HepG2 (cell line): ENCODE data around the gene ZNF33A. TPM values are rescaled to one million over a fixed set of nuclear protein-coding genes. Genes with fewer than 3 reads are reported as not detected.

ENCODE experiments used
- ADNP ChIP-seq: sonication (generic); formaldehyde crosslinking; IDR thresholded peaks from 2 replicates; pipeline ENCODE4 v1.4.0; 2020; ENCODE audit warnings: missing genetic modification reagents
- ATF3 ChIP-seq: sonication (generic); formaldehyde crosslinking; IDR thresholded peaks from 2 replicates; pipeline ENCODE4 v1.4.0; 2020; ENCODE audit warnings: missing genetic modification reagents
- BRD4 ChIP-seq: sonication (generic); formaldehyde crosslinking; IDR thresholded peaks from 2 replicates; pipeline ENCODE4 v1.4.0; 2020; ENCODE audit warnings: missing genetic modification reagents
- DMAP1 ChIP-seq: IDR thresholded peaks from 2 replicates; pipeline ENCODE4 v1.6.1; 2016
- HMG20A ChIP-seq: IDR thresholded peaks from 2 replicates; pipeline ENCODE4 v1.6.1; 2016; ENCODE audit warnings: borderline replicate concordance
- JUN ChIP-seq: sonication (generic); formaldehyde crosslinking; IDR thresholded peaks from 2 replicates; pipeline ENCODE4 v1.4.0; 2020; ENCODE audit warnings: mild to moderate bottlenecking, missing genetic modification reagents
- KLF16 ChIP-seq, 2 experiments: sonication (generic) in 1 of 2; formaldehyde crosslinking in 1 of 2; IDR thresholded peaks; 2 replicates each; pipeline versions ENCODE4 v1.6.1 to v1.8.0; 2016 to 2023; ENCODE audit warnings: missing genetic modification reagents in 2 of 2, missing compliant biosample characterization in 1 of 2
- MED8 ChIP-seq: sonication (generic); formaldehyde crosslinking; IDR thresholded peaks from 2 replicates; pipeline ENCODE4 v1.8.1; 2023; ENCODE audit warnings: mild to moderate bottlenecking, missing genetic modification reagents; ENCODE audit not compliant: insufficient replicate concordance
- NFE2L1 ChIP-seq: sonication (generic); formaldehyde crosslinking; IDR thresholded peaks from 2 replicates; pipeline ENCODE4 v1.4.0; 2020; ENCODE audit warnings: missing genetic modification reagents, mild to moderate bottlenecking, borderline replicate concordance
- NFIC ChIP-seq: IDR thresholded peaks from 2 replicates; pipeline ENCODE4 v1.6.1; 2012; ENCODE audit warnings: mild to moderate bottlenecking, low read length, inconsistent platforms
- SUZ12 ChIP-seq: fragments of 150-350 bp; IDR thresholded peaks from 2 replicates; pipeline ENCODE4 v1.6.1; 2014; ENCODE audit warnings: low read depth, low read length
- ZKSCAN8 ChIP-seq: IDR thresholded peaks from 2 replicates; pipeline ENCODE4 v1.6.1; 2016; ENCODE audit warnings: borderline replicate concordance, missing genetic modification reagents, missing compliant biosample characterization
- ZNF574 ChIP-seq: sonication (generic); formaldehyde crosslinking; IDR thresholded peaks from 2 replicates; pipeline ENCODE4 v1.4.0; 2020; ENCODE audit warnings: missing genetic modification reagents
- ZNF598 ChIP-seq: sonication (generic); formaldehyde crosslinking; IDR thresholded peaks from 2 replicates; pipeline ENCODE4 v1.5.1; 2020; ENCODE audit warnings: mild to moderate bottlenecking, missing genetic modification reagents, borderline replicate concordance
- ZNF616 ChIP-seq: sonication (generic); formaldehyde crosslinking; IDR thresholded peaks from 2 replicates; pipeline ENCODE4 v1.5.0; 2020; ENCODE audit warnings: low read depth, mild to moderate bottlenecking, missing genetic modification reagents
- ZNF770 ChIP-seq: sonication (generic); formaldehyde crosslinking; IDR thresholded peaks from 2 replicates; pipeline ENCODE4 v1.5.0; 2020; ENCODE audit warnings: mild to moderate bottlenecking, missing genetic modification reagents
- polyA plus RNA-seq, 8 experiments: library from polyadenylated mRNA; depleted of rRNA in 3 of 8; stranded (reverse) in 7 of 8; unstranded in 1 of 8; fragments of >200 nt; fragmentation: Illumina TruSeq in 4 of 8; extraction: Trizol in 4 of 8; gene quantifications; 2 replicates each; pipeline versions ENCODE4 v1.2.1 to v1.2.3, GENCODE V29; 2011 to 2016; ENCODE audit warnings: low read depth in 4 of 8, missing spikeins in 1 of 8, mixed read lengths in 1 of 8; ENCODE audit not compliant: insufficient read depth in 1 of 8
- total RNA-seq, 5 experiments: library from RNA; depleted of rRNA; stranded (reverse); fragments of >200 nt; fragmentation: Illumina TruSeq; extraction: Trizol; gene quantifications; 2 replicates each; pipeline ENCODE4 v1.2.3, GENCODE V29; 2016; ENCODE audit warnings: low read depth in 1 of 5
- TF ChIP-seq, protein P1 (sequence below): sonication (generic); formaldehyde crosslinking; IDR thresholded peaks from 2 replicates; pipeline ENCODE4 v1.5.0; 2020; ENCODE audit warnings: mild to moderate bottlenecking, missing genetic modification reagents, borderline replicate concordance
- TF ChIP-seq, protein P2 (sequence below): sonication (generic); formaldehyde crosslinking; conservative IDR thresholded peaks from 2 replicates; pipeline ENCODE4 v1.4.0; 2020; ENCODE audit warnings: mild to moderate bottlenecking, missing genetic modification reagents, moderate library complexity

The ZNF33A gene
- total and polyA plus RNA-seq, 2 of the 13 experiments (the other 11 are each of a cell fraction or from before 2014, with no cell fraction given): 13.1 to 22.5 TPM

GRCh38 chr10:37976091-37976879 is 34.2 kb upstream of the ZNF33A start, which contains the start of gene ZNF25 (continued):
- peak in 1 of 2 experiments; percentile 79; a peak in 1 of 4 replicates for TF ChIP-seq KLF16 (CRISPR knock-in tag; IDR thresholded peaks at IDR 0.05)
- TF ChIP-seq MED8 (CRISPR knock-in tag): no peak
- TF ChIP-seq ZNF574 (CRISPR knock-in tag): peak; percentile 81
- TF ChIP-seq ZKSCAN8 (CRISPR knock-in tag): no peak
- TF ChIP-seq SUZ12: peak; percentile 78
- TF ChIP-seq ATF3 (CRISPR knock-in tag): no peak
- no peak; the same call in 1 of the 2 replicates for TF ChIP-seq NFE2L1
- 0 out of 2 replicates have a peak, but pooled peaks have one; percentile 40 for TF ChIP-seq JUN (CRISPR knock-in tag)
- peak; percentile 69 for TF ChIP-seq DMAP1 (CRISPR knock-in tag)
- peak; percentile 98 for TF ChIP-seq ZNF770
- peak; percentile 73 for TF ChIP-seq ZNF598 (CRISPR knock-in tag)
- 0 out of 2 replicates have a peak, but pooled peaks have one; percentile 31 for TF ChIP-seq HMG20A (CRISPR knock-in tag)
- TF ChIP-seq, protein P1, sequence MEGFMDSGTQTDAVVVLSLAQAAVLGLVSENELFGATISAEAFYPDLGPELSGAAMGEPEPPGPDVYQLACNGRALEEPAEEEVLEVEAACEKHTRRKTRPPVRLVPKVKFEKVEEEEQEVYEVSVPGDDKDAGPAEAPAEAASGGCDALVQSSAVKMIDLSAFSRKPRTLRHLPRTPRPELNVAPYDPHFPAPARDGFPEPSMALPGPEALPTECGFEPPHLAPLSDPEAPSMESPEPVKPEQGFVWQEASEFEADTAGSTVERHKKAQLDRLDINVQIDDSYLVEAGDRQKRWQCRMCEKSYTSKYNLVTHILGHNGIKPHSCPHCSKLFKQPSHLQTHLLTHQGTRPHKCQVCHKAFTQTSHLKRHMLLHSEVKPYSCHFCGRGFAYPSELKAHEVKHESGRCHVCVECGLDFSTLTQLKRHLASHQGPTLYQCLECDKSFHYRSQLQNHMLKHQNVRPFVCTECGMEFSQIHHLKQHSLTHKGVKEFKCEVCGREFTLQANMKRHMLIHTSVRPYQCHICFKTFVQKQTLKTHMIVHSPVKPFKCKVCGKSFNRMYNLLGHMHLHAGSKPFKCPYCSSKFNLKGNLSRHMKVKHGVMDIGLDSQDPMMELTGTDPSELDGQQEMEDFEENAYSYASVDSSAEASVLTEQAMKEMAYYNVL (CRISPR knock-in tag): no peak; the same call in 1 of the 2 replicates
- no peak for TF ChIP-seq ADNP (CRISPR knock-in tag)
- 0 out of 2 replicates have a peak, but pooled peaks have one; percentile 28 for TF ChIP-seq ZNF616 (CRISPR knock-in tag)
- peak; percentile 73; the same call in 1 of the 2 replicates for TF ChIP-seq BRD4
- TF ChIP-seq, protein P2, sequence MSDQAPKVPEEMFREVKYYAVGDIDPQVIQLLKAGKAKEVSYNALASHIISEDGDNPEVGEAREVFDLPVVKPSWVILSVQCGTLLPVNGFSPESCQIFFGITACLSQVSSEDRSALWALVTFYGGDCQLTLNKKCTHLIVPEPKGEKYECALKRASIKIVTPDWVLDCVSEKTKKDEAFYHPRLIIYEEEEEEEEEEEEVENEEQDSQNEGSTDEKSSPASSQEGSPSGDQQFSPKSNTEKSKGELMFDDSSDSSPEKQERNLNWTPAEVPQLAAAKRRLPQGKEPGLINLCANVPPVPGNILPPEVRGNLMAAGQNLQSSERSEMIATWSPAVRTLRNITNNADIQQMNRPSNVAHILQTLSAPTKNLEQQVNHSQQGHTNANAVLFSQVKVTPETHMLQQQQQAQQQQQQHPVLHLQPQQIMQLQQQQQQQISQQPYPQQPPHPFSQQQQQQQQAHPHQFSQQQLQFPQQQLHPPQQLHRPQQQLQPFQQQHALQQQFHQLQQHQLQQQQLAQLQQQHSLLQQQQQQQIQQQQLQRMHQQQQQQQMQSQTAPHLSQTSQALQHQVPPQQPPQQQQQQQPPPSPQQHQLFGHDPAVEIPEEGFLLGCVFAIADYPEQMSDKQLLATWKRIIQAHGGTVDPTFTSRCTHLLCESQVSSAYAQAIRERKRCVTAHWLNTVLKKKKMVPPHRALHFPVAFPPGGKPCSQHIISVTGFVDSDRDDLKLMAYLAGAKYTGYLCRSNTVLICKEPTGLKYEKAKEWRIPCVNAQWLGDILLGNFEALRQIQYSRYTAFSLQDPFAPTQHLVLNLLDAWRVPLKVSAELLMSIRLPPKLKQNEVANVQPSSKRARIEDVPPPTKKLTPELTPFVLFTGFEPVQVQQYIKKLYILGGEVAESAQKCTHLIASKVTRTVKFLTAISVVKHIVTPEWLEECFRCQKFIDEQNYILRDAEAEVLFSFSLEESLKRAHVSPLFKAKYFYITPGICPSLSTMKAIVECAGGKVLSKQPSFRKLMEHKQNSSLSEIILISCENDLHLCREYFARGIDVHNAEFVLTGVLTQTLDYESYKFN: peak; percentile 72
- TF ChIP-seq NFIC: 0 out of 2 replicates have a peak, but pooled peaks have one; percentile 22
